Psoas muscle (tissue), 8 donors: ENCODE results near the gene TENM3. TPM values are rescaled to one million over a fixed set of nuclear protein-coding genes. Genes with fewer than 3 reads are reported as not detected.

ENCODE experiments used
- ATAC-seq, 4 donors: fragments of 200-7000 bp; cut with Tn5 transposase; one replicate each; pipeline ENCODE4 v1.9.1; 2020; ENCODE audit warnings: moderate library complexity in 3 of 4, mild to moderate bottlenecking in 2 of 4
- DNase-seq, 2 donors: peaks; one replicate each; pipeline ENCODE4 v3.0.0-alpha.2; 2020
- H3K27ac ChIP-seq: fragments of 200-600 bp; one replicate; pipeline ENCODE4 v1.8.0; 2022
- H3K27me3 ChIP-seq, 3 donors: fragments of 200-600 bp in 1 of 3; one replicate each; pipeline versions ENCODE4 v1.6.1 to v1.8.0; 2013 to 2022; ENCODE audit warnings: low read length in 2 of 3, mild to moderate bottlenecking in 2 of 3, moderate library complexity in 1 of 3; ENCODE audit not compliant: insufficient read depth in 3 of 3
- H3K36me3 ChIP-seq, 2 donors: fragments of 200-600 bp in 1 of 2; one replicate each; pipeline versions ENCODE4 v1.6.1 to v1.8.0; 2013 to 2022; ENCODE audit warnings: low read depth in 1 of 2, mild to moderate bottlenecking in 1 of 2, moderate library complexity in 1 of 2; ENCODE audit not compliant: insufficient read depth in 1 of 2
- H3K4me1 ChIP-seq: fragments of 200-600 bp; one replicate; pipeline ENCODE4 v1.8.0; 2022
- H3K4me3 ChIP-seq: fragments of 200-600 bp; one replicate; pipeline ENCODE4 v1.8.0; 2022; ENCODE audit warnings: mild to moderate bottlenecking
- H3K9me3 ChIP-seq: fragments of 200-600 bp; one replicate; pipeline ENCODE4 v1.8.0; 2022
- CTCF ChIP-seq: fragments of 200-600 bp; IDR thresholded peaks from one replicate; pipeline ENCODE4 v1.8.0; 2022; ENCODE audit warnings: antibody characterized with exemption
- WGBS, 3 donors: extraction: QIAGEN DNeasy Blood & Tissue Kit; methylation state at CpG; one replicate each; pipeline versions ENCODE4 v1.1.6 to v1.1.7; 2013; 5-methylcytosine and 5-hydroxymethylcytosine counted together
- intact Hi-C, 2 donors: fragments of 100-400 bp; cut with DNase I; formaldehyde crosslinking; loops; one replicate each; pipeline versions ENCODE4 v1.11.0 to v1.14.2; 2022
- polyA plus RNA-seq, 3 donors: library from polyadenylated mRNA; stranded (reverse); fragments of 200-250 nt; gene quantifications; one replicate each; pipeline ENCODE4 v1.2.3, GENCODE V29; 2013
- total RNA-seq, 4 donors: library from RNA; stranded (reverse); fragmentation: NEBNext Ultra II Directional in 2 of 4; extraction: Animal tissue kit (Norgen Biotek cat#: 25700) in 2 of 4; gene quantifications; one replicate each; pipeline versions ENCODE4 v1.2.1 to v1.2.4, GENCODE V29; 2021 to 2023
- donor health status: healthy with polysubstance abuse.
- donor health status: DM: no; HTN: no; CAD: no; lungs with moderate emphysema.
- donor health status: Bipolar disorder and iron deficiency.
- donor health status: healthy.
- donor health status: DM: yes; HTN: yes; CAD: no.
- donor health status: DM: no; HTN: no; CAD: no.
- donor health status: DM: no; HTN: no; CAD: no.
- donor health status: DM: yes; HTN: yes; CAD: no.

TENM3 gene
- total and polyA plus RNA-seq, 7 donors = 0.48 to 11.6 (median 5.3) TPM

GRCh38 chr4:182286035-182286434 is 42.8 kb downstream of the TENM3 start:
- Histone ChIP-seq H3K4me3 (no peak overlapping the region), H3K9me3 (no peaks in the 10 kb centered on the region), H3K4me1 (no peaks in the 10 kb centered on the region), H3K36me3 (no peaks in the 10 kb centered on the region), H3K27me3 (no peaks in the 10 kb centered on the region), H3K27ac (no peak overlapping the region)
- WGBS, 3 donors = 81% methylated on average over 3 of the region's 3 CpGs
- no peak for DNase-seq
- intact Hi-C loops = no loop called here
- no peak for TF ChIP-seq CTCF
- no peak for ATAC-seq

DNA sequence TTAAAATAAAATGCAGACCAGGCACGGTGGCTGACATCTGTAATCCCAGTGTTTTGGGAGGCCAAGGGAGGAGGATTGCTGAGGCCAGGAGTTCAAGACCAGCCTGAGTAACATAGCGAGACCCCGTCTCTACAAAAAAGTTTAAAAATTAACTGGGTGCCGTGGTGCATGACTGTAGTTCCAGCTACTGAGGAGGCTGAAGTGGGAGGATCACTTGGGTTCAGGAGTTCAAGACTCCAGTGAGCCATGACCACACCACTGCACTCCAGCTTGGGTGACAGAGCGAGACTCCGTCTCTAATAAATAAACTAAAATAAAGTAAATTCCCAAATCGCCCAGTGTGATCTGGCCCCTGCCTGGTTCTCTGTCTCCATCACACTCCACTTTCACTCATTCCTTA is 43.7 kb downstream of the TENM3 start:
- H3K27me3 ChIP-seq = no peaks in the 10 kb centered on the region
- intact Hi-C loops = no loop called here
- no peaks in the 10 kb centered on the region for H3K36me3 ChIP-seq
- DNase-seq = no peak
- no peaks in the 10 kb centered on the region for H3K4me1 ChIP-seq
- no peaks in the 10 kb centered on the region for H3K9me3 ChIP-seq
- TF ChIP-seq CTCF = no peak
- H3K4me3 ChIP-seq = no peak overlapping the region
- H3K27ac ChIP-seq = no peak overlapping the region
- ATAC-seq = no peak
- WGBS, 3 donors = 86 to 91% (median 89%) methylated on average over 7 of the region's 7 CpGs

DNA sequence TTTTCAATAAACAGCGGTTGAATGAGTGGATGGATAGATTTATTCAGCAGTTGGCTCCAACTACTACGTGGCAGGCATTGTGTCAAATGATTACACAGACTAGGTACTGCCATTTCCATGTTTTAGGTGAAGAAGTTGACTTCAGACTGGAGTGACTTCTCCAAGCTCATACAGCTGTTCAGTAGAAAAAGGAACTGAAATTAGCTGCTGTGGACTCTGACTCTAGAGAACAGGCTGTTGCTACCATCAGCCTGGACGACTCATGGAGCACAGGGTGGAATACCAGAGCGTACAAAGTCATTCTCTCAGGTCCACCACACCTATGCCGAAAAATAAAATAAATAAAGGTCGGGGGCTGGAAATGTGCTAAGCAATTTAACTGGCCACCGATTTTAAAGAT is 45.3 kb downstream of the TENM3 start:
- WGBS, 3 donors = 88 to 91% (median 90%) methylated on average over 7 of the region's 7 CpGs

GRCh38 chr4:182289809-182290208 is 46.6 kb downstream of the TENM3 start:
- WGBS, 3 donors = 78 to 91% (median 83%) methylated on average over 13 of the region's 13 CpGs
- no peak for DNase-seq
- no peak for ATAC-seq
- H3K27ac ChIP-seq = no peak overlapping the region
- no peaks in the 10 kb centered on the region for H3K4me1 ChIP-seq
- H3K27me3 ChIP-seq = no peaks in the 10 kb centered on the region
- H3K9me3 ChIP-seq = no peaks in the 10 kb centered on the region
- H3K4me3 ChIP-seq = no peak overlapping the region
- no peak for TF ChIP-seq CTCF
- intact Hi-C loops = no loop called here
- no peaks in the 10 kb centered on the region for H3K36me3 ChIP-seq

More for the DNA sequence above, 45.3 kb downstream of the TENM3 start:
- H3K27ac ChIP-seq = no peak overlapping the region
- no peaks in the 10 kb centered on the region for H3K27me3 ChIP-seq
- H3K4me3 ChIP-seq = no peak overlapping the region
- no peaks in the 10 kb centered on the region for H3K9me3 ChIP-seq
- H3K36me3 ChIP-seq = no peaks in the 10 kb centered on the region
- DNase-seq (no peak), ATAC-seq (no peak)
- TF ChIP-seq CTCF = no peak
- intact Hi-C loops = no loop called here
- H3K4me1 ChIP-seq = no peaks in the 10 kb centered on the region

DNA sequence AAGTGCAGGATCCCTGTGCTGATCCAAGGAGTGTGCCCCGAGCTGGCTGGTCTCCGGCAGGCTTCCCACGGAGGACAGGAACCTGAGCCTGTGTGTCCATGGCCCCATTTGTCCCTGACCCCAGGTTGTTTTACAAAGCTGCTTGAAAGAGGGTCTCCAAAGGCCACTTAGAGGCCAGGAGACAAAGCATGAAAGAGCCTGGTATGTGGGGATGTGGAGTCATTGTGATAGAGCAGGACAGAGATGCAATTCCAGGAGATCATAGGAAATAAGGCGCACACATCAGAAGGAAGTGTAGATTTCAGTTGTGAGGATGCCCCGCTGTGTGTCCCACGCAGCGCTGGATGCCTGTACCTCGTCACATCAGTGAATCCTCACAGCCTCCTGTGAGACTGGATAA is 48.0 kb downstream of the TENM3 start:
- Histone ChIP-seq H3K36me3 (no peaks in the 10 kb centered on the region), H3K27ac (no peak overlapping the region), H3K4me1 (no peaks in the 10 kb centered on the region), H3K4me3 (no peak overlapping the region), H3K27me3 (no peaks in the 10 kb centered on the region), H3K9me3 (no peaks in the 10 kb centered on the region)
- intact Hi-C loops = no loop called here
- ATAC-seq (no peak), DNase-seq (no peak)
- 74 to 87% (median 84%) methylated on average over 8 of the region's 8 CpGs for WGBS, 3 donors
- TF ChIP-seq CTCF = no peak
